Activated CD4-positive, alpha-beta T cell treated with anti-CD3 and anti-CD28 coated beads, Interleukin-2, amount 10 ng/mL, durations not matched to agents 7 days and 5 days (primary cell): ENCODE results near the gene ANKDD1B. TPM values are rescaled to one million over a fixed set of nuclear protein-coding genes. Genes with fewer than 3 reads are reported as not detected.

ENCODE experiments used
- total RNA-seq, 2 experiments: library from RNA; stranded (reverse); gene quantifications; one replicate each; pipeline ENCODE4 v1.2.3, GENCODE V29; 2021

ANKDD1B gene
- total RNA-seq, 2 experiments from 2014 or later: 0.07 TPM; not detected in 1

Other genes with a start within 250 kb of the ANKDD1B start
- gene CERT1, start 99.8 kb upstream of the ANKDD1B start, total RNA-seq: 10 to 100 TPM; 27.8 to 29.0 TPM
- gene POLK, start 99.6 kb upstream of the ANKDD1B start, total RNA-seq: 10 to 100 TPM; 27.1 to 30.3 TPM
- gene POC5, start 106.0 kb downstream of the ANKDD1B start, total RNA-seq: 10 to 100 TPM; 19.1 to 23.3 TPM